ENCODE measurements around the gene ABTB2.

- TF ChIP-seq, protein P1, sequence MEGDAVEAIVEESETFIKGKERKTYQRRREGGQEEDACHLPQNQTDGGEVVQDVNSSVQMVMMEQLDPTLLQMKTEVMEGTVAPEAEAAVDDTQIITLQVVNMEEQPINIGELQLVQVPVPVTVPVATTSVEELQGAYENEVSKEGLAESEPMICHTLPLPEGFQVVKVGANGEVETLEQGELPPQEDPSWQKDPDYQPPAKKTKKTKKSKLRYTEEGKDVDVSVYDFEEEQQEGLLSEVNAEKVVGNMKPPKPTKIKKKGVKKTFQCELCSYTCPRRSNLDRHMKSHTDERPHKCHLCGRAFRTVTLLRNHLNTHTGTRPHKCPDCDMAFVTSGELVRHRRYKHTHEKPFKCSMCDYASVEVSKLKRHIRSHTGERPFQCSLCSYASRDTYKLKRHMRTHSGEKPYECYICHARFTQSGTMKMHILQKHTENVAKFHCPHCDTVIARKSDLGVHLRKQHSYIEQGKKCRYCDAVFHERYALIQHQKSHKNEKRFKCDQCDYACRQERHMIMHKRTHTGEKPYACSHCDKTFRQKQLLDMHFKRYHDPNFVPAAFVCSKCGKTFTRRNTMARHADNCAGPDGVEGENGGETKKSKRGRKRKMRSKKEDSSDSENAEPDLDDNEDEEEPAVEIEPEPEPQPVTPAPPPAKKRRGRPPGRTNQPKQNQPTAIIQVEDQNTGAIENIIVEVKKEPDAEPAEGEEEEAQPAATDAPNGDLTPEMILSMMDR (IDR thresholded peaks at IDR 0.05) = no peak
- TF ChIP-seq POLR2A (IDR thresholded peaks at IDR 0.05) = no peak
These were observed 189.0 kb downstream of the ABTB2 start for GRCh38 chr11:34168642-34169420.

Measured in right lobe of liver (tissue), 4 donors.